TTC549 (cell line): Measurements from ENCODE around the gene ACTN1.

ENCODE experiments used
- FAIRE-seq: peaks from 2 replicates; lab custom pipeline; 2012; peaks lifted over from hg19 to GRCh38; lab: Jason Lieb, UNC

Gene ACTN1

DNA sequence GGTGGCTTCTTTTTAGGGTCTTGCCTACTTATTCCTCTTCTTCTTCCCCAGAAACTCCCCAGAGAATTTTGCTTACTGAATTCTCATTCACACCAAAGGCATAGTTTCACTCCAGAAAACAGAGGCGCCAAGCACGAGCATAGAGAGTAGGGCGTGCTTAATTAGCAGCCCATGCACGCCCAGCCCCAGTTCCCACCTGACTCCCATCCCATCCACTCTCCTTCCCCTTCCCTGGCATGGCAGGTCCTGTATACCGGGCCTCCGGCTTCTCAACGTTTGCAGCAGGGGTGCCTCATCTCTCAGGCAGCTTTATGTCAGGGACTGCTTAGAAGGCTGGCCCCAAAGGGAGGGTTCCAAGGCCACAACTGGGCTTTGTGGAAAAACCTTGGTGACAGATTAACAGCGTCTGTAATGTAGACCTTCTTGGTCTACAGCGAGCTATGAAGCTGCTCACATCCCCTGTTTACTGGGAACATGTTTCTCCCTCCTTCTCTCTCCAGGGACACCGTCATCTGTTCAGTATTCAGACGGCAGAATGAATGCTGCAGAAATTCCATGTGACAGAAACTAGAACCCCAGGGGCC lies 62.7 kb downstream of the ACTN1 start:
- FAIRE-seq: no peak

- FAIRE-seq: no peak
Observed at GRCh38 chr14:68913516-68913915, 65.6 kb downstream of the ACTN1 start.

DNA sequence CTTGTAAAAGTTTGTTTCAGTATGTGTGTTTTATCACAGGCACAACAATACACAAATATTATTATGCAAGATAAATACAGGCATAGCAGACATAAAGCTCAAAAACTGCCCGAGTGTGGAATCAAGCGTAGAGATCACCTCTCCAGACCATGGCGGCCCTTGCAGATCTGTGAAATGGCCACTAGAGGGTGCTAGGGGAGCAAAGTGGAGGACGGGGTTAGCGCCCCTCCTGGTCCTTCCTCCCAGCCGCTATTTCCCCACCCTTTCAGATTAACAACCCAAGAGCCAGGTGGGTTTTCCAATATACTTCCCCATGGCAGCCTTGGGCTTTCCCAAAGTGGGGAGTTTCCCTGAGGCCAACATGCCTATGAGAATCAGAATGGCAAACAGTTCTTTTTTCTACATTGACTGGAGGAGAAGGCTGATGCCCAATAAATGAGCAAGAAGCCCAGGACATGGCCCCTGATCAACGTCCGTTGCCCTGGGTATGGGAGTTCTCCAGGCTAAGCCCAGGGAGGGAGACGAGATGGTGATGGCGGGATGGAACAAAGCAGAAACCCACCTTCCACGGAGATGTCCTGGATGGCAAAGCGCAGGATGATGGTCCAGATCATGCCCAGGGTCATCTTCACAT lies 67.4 kb downstream of the ACTN1 start:
- peak; percentile 29 for FAIRE-seq

GRCh38 chr14:68910540-68910939 lies 68.6 kb downstream of the ACTN1 start:
- no peak for FAIRE-seq

GRCh38 chr14:68908803-68909202 lies 70.3 kb downstream of the ACTN1 start:
- no peak for FAIRE-seq

- no peak for FAIRE-seq
Observed at GRCh38 chr14:68908201-68908600, 70.9 kb downstream of the ACTN1 start.

GRCh38 chr14:68906439-68906838 lies 72.7 kb downstream of the ACTN1 start:
- FAIRE-seq: no peak

GRCh38 chr14:68905107-68905895 lies 73.8 kb downstream of the ACTN1 start:
- FAIRE-seq: no peak

GRCh38 chr14:68902357-68902756 lies 76.7 kb downstream of the ACTN1 start:
- FAIRE-seq: no peak

DNA sequence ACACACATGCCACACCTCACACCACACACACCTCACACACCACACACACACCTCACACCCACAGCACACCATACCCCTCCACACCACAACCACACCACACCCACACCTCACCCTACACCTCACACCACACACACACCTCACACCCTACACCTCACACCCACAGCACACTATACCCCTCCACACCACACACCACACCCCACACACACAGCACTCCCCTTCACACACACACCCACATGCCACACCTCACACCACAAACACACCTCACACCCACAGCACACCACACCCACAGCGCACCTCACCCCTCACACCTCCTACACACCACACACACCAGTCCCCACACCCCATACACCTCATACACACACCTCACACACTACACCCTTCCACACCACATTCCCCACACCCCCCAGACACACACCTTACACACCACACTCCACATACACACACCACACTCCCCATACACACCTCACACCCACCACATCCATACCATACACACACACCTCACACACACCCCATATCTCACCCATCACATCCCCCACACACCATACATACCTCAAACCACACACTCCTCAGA lies 80.0 kb downstream of the ACTN1 start:
- FAIRE-seq: no peak

- FAIRE-seq: no peak
Observed at GRCh38 chr14:68898248-68899032, 80.7 kb downstream of the ACTN1 start.

DNA sequence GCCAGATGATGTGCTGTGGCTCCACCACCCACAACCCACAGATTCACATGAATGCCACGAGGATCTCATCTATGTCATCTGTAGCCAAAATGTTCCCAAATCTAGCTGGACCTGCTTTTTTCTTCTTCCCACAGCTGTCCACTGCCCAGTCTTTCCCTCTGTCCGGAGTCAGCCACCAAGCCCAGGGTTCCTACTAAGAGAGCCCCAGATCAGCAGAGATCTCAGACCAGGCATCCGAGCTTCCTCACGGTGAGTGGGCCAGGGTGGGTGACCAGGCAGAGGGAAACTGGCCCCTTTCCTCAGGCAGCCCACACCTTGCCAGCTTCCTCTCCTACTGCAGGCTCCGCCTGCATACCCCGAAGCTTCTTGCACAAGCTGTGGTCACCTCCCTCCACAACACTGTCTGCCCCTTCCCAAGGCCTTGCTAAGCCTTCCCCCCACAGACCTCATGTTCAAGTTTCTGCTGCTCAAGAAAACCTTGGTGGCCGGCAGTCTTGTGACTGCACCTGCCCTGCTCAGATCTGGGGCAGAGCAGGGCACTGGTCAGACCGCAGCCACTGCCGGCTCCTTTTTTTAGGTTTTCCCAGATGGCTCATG lies 81.4 kb downstream of the ACTN1 start:
- no peak for FAIRE-seq

DNA sequence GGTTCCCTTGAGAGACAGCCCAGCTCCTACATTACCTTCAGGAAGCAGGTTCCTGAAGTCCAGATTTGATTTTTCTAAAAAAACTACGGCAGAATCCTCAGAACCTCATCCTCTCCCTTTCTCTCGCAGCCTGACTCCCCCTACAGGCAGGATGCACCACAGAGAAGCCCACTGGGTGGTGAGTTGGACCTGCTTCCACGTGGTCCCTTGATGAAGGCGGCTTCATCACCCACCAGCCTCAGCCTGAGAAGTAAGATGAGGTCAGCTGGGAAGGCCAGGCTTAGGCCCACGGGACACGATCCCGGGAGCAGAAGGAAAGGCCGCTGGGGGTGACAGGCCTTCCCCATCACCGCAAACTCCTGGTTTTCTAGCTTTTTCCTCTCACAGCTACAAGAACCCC lies 83.0 kb downstream of the ACTN1 start:
- no peak for FAIRE-seq

- no peak for FAIRE-seq
Observed at GRCh38 chr14:68894802-68895703, 84.0 kb downstream of the ACTN1 start.

GRCh38 chr14:68894123-68894522 lies 85.0 kb downstream of the ACTN1 start:
- FAIRE-seq: no peak

DNA sequence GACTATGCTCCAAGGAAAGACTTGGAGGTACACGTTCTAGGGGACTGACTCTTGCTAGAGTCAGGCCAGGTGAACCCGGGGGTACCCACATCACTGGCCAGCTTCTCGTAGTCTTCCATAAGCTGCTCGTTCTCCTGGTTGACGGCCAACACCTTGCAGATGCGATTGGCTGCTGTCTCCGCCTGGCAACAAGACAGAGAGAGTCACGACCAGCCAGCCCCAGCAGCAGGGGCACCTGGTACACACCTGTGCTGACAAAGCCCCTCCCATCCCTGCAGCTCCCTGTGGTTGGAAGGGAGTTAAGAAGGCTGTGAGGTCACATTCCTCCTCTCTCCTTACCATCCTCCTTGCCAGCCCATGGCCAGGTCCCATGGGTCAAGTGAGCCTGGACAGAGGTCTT lies 85.5 kb downstream of the ACTN1 start:
- FAIRE-seq: no peak

DNA sequence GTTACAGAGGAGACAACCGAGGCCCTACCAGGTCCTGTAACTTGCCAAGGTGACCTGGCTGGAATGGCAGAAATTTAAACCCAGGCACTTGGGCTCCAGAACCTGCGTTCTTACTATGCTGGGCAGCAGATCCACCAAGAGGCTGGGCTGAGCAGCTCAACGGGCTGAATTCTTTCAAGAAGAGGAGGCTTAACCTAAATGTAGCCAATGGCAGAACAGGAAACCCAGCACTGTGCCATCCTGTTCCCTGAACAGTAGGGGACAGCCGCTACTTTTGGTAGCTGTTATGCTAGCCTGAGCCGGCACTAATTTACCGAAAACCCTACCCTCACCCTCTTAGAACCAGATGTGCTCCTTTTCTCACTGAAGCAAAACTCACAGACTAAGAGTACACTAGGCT lies 86.1 kb downstream of the ACTN1 start:
- no peak for FAIRE-seq

DNA sequence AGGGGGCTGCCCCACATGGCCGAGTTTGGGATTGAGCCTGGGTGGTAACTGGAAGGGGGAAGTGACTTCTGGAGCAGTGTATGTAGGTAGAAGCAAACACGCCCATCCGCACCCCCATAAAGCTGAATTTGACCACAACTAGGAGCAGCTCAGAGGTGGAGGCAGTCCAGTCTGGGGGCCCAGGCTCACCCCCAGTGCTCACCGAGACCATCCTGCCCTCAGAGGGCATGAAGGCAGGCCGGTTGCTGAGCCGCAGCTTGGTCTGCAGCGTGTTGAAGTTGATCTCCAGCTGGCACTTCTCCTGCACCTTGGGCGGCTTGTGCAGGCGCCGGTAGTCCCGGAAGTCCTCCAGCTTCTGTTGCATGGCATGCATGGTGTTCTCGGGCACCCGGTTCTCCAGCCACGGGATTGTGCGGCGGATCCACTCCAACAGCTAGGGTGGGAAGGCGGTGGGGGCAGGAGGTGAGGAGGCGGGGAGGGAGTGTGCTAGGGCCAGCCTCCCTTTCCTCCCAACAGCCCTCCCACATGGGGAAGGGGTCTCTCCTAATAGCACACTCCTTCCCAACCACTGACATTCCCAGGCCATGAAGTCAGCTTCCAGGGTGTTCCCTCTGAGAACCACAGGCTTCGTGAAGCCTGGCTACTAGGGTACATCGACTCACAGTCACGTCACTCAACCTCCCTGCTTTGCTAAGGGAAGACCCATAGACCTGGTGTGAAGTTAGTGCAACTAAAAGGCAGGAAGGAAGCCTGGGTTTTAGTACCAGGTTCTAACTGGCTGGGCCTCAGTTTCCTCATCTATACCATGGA lies 87.0 kb downstream of the ACTN1 start:
- FAIRE-seq: no peak

GRCh38 chr14:68890173-68890931 lies 88.8 kb downstream of the ACTN1 start:
- no peak for FAIRE-seq
